HG02943 (cell line): ENCODE results near the gene FAM221B.

Experiments
- ATAC-seq: cut with Tn5 transposase; IDR thresholded peaks from one replicate; pipeline ENCODE4 v1.9.1; 2021; ENCODE audit warnings: mild to moderate bottlenecking, low read depth, moderate library complexity; ENCODE audit not compliant: unreplicated experiment

Gene FAM221B, protein sequence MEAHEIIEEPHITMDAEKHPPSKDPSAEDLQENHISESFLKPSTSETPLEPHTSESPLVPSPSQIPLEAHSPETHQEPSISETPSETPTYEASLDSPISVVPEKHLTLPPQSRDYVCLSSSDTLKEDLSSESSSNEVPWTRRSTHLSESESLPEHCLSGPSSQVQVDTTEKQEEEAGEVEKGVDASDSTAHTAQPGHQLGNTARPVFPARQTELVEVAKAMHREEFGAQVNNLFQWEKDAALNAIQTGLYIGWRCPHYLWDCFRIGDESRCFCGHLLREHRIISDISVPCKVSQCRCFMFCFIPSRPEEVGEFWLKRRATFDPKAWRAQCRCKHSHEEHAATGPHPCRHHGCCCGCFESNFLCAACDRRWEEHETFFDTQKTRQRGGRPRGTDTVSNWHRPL

DNA sequence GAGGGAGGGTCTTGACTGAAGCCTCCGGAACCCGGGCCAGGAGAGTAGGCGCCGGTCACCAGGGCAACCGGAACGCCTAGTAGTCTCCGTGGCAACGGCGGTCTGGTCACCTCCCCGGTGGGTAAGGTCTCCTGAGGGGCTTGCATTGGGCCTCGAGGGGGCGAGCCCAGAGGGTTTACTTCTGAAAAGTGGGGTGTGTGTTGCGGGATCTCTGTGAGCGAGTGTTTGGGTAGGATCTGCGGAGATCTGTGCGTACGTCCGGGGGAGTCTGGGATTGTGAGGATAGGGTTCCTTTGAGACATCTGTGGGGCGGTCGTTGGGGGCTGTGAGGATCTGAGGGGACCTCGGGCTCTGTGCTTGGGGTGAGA, at the start of gene FAM221B:
Gene FAM221B, minus strand, starts transcription at position 17 of the 368 bp plus-strand sequence. CDS start 2,571 bp downstream, outside the sequence.
- no peak for ATAC-seq

DNA sequence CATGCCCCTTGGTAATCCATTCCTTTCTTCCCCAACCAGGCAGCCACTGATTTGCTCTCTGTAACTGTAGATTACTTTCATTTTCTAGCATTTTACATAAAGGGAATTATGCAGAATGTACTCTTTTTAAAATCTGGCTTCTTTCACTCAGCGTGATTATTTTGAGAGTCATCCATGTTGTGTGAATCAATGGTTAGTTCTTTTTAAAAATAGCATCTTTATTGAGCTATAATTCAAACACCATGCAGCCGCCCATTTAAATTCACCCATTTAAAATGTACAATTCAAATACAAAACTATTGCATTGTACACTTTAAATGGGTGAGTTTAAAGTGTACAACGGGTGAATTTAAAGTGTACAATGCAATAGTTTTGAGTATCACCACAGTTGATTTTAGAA, 44.0 kb upstream of the FAM221B start:
- no peak for ATAC-seq

DNA sequence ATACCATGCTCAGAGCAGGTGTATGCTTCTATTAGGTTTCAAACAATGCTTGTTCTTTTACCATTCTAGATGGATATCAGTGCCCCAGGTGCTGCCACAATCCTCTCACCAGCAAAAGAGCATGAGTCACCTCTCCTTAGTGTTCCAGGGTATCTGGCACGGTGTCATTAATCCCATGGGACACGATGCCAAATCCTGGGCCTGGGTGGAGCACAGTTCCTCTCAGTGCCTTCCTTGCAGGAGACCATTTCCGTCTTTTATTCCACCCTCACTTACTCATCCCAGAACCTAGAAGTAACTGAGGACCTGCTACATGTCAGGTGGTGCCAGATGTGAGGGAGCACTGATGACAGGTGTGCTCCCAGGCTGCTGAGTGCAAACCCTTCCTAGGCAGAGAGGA, 43.0 kb upstream of the FAM221B start:
- ATAC-seq = no peak

DNA sequence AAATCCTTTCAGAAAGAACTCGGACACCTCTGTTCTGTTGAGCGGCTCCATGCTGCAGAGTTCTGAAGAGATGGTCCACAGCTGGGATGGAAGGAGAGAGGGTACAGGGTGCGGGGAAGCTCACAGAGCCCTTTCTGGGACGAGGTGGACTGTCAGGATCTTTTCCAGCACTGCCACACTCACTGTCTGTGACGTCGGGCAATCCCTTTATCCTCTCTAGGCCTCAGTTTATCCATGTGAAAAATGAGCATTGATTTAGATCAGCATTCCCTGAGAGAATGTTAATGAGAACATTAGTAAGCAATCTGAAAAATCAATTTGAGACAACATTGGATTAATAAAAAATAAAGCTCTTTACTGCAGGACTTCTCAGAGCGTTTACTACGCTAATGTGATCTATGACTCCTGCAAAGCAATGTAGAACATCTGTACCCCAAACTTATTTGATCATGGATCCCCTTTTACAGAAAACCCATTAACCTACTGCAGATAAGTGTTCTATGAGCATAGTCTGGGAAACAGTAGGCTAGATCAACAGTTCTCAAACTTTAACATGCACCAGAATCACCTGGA, 41.9 kb upstream of the FAM221B start, which contains the start of gene OR13J1:
Gene OR13J1, minus strand, starts transcription at position 51 of the 573 bp plus-strand sequence. Its CDS starts 0 bp downstream, at position 51.
- ATAC-seq = no peak

DNA sequence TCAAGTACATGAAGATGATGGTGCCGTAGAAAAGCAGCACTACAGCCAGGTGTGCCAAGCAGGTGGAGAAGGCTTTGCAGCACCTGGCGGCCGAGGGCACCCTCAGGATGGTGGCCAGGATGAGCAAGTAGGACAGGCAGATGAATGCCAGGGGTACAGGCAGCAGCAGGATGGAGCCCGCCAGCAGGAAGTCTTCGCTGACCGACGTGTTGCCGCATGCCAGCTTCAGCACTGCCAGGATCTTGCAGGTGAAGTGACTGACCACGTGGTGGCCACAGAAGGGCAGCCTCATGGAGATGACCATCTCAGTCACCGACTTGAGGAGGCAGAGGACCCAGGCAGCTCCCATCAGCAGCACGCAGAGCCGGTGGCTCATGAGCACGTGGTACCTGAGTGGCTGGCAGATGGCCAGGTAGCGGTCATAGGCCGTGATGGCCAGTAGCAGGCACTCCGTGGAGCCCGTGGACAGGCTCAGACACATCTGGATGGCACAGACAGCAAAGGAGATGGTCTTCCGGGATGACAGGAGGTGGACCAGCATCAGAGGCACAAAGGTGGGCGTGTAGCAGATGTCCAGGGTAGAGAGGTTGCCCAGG, 41.2 kb upstream of the FAM221B start:
- ATAC-seq = no peak

DNA sequence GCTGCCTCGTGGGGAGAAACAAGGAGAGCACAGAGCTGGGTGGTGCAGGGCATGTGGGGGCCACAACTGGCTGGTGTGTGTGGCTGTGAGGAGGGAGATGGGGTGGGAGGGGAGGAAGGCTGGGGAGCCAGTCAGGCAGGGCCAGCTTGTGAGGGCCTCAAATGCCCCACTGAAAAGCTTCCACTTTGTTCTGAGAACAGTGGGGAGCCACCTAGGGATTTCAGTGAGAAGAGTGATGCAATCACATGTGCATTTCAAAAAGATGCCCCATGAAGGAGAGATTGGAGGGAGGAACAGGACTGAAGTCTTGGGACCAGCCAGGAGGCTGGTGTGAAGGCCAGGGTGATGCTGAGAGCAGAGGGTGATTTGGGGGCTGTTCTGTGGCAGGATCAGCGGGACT, 40.4 kb upstream of the FAM221B start:
- no peak for ATAC-seq

DNA sequence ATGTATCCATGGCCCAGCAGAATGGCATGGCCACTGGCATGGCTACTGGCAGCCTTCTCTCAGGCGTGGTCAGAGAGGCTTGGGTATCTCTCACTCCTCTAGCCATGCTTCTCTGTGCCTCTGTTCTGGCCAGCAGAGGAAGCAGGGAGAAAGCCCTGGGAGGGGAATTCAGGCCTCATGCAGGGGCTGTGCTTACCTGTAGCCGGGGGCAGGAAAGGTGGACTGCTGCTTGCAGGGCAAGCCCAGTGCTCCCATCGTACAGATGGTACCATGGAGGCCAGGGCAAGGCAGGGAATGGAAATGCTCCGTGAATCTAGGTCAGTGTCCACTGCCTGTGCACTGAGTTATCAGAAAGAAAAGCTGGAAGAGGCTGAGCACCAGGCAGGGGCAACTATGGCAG, 39.0 kb upstream of the FAM221B start:
- no peak for ATAC-seq

DNA sequence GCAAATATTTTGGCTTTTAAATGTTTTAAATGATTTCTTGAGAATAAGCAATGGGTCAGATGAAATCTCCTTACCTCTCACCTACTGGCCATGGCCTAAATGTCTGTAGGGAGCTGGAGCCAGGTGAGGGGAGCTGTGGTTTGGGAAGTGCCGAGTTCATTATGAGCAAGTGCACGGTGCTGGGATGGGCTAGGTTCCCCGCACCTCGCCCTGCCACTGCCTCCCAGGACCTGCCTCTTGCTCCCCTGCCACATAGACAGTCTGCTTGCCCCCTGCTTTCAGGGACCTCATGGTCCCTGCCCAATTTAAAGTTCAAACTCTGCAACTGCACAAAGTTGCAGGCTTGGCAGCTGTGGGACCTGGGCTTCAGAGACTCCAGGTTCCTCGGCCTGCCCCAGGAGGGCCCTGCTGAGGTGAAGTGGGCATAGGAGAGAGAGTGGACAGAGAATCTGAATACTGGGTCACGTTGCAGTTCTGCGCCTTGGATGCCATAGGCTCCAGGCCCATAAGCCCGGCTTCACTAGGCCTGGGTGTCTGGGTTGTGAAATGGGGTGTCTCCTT, 36.2 kb upstream of the FAM221B start:
- no peak for ATAC-seq

DNA sequence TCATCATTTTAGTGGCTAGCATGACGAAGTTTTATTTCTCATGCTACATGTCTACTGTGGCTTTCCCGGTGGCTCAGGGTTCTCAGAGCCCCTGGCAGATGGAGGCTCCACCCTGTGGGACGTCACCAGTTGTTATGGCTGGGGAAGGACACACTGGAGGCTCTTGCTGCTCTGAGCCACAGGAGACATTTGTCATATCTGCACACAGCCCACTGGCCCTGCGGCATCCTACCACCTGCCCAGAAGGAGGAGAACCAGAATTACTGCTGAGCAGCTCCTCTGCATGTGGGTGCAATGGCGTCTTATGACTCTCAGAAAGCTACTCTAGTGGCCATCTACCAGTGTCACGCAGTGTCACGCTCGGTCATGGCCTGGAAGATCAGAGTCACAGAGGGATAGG, 35.1 kb upstream of the FAM221B start:
- no peak for ATAC-seq

DNA sequence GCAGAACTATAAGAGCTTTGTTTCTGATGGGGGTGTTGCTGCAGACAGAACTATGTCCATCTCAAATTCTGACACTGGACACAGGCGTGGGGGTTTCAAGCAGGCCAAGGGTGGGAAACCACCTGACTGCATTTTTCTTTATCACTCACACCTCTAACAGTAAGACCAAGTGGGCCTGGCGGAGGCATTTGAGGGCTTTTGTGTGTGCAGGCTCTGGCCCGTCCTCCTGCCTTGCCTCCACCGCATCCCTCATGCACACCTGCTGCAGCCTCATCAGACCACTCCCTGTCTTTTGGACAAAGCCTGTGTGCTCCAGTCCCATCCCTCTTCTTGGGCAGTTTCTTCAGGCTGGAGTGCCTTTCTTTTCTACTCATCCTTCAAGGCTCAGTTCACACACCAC, 33.8 kb upstream of the FAM221B start:
- no peak for ATAC-seq

DNA sequence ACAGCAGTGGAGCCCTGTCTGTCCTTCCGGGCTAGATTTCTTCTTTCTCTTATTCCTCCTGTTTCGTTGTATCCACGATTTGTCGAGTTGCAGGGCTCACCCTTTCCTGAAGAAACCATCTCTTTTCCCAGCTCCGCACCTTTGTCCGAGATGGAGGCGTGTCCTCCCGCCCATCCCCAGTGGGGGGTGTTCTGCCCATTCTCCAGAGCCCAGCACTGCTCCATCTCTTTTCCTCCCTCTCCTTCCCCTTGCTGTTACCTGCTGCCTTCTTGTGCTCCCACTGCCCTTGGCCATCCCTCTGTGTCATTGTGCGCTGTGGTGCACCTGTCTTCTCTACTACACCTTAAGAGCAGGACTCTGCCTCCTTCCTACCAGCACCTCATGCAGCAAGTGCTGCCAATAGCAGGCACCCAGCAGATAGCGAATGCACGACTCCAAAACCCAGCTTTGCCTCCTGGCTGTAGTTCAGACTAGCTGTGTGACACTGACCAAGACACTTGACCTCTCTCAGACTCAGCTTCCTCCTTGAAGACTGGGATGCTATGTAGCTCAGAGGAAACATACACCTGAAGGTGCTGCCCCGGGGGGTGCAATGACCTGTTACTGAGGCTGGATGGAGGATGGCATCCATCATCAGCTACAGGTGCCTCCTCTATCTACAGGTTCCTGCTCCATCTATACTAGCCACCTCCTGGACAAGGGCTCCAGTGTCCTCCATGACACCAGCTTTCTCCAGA, 32.8 kb upstream of the FAM221B start:
- ATAC-seq = no peak

DNA sequence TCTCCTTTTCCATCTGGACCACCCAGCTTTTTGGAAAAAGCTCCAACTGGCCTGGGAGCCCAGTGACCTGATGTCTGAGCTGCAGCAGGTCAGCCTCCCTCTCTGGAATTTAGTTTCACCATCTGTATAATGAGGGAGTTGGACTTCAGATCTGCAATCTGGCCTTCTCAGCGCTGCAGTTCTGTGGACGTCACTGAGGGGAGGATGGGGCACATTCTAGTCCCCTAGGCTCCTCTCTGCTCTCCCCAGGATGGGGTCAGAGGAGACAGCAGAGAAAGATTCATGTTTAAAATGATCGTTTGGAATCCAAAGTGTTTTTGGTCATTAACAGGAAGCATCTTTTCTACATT, 31.4 kb upstream of the FAM221B start:
- ATAC-seq = no peak

DNA sequence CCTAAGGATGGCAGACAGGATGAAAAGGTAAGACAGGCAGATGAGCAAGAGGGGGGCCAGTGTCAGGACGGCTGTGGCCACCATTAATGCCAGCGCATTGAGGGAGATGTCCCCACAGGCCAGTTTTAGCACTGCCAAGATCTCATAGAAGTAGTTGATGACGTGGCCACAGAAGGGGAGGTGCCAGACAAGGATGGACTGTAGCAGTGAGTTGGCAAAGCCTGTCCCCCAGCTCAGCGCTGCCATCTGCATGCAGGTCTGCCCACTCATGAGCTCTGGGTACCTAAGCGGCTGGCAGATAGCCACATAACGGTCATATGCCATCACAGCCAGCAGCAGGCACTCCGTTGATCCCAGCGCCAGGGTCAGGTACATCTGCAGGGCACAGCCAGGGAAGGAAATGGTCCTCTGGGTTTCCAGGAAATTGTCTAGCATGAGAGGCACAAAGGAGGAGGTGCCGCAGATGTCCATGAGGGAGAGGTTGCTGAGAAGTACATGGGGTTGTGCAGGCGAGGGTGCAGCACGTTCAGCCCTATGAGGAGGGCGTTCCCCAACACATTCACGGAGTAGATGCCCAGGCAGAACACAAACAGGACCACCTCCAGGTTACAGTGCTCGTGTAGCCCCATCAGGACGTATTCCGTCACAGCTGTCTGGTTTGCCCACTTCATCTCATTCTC, 30.9 kb upstream of the FAM221B start:
- no peak for ATAC-seq

DNA sequence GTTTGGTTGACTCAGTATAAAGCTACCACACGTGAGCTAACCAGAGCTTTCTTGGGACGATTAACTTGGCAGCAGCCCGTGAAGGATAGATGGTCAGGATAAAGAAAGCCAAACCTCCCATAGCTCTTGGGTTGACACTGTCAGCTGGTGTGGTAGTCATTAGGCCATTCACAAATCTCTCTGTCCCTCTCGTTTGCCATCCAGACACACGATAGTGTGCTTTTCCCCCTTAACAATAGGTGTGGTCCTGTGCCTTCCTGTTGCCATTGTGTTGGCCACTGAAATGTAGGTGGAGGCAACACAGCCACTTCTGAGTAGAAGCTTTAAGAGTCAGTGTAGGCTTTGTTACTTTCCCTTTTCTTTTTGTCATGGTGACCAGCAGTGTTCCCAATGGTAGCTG, 29.9 kb upstream of the FAM221B start:
- no peak for ATAC-seq

DNA sequence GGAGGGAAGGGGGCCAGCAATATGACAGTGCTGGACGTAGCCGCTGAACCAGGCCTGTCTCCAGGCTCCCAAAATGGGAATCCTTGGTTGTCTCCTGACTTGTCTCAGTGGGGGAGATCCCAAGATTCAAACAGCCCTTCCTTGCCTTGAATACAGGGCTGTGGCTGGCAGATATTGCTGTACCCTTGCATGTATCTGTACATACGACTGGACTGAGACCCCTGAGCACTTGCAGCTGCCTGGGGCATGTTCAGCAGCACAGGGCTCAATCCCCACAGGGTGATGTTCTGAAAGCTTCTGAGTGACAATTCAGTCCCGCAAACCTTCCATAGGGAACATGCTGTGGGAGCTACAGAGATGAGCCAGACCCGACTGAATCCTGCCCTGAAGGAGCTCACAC, 28.4 kb upstream of the FAM221B start:
- ATAC-seq = no peak

DNA sequence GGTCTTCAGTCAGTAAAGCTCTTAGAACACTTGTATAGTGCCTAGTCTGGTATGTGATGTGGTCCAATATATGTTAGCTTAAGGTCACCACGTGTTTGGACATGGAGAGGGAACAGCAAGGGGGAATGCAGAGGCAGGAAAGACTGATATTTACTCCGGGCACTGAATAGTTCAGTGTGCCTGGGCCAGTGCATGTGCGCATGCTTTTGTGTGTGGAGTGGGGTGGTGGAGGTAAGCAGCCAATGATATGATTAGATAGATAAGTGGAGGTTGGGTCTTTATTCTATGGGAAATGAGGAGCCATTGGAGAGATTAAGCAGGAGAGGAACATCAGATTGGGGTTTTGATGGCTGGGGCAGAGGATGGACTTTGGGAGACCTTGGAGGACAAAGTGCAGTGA, 27.7 kb upstream of the FAM221B start:
- no peak for ATAC-seq

DNA sequence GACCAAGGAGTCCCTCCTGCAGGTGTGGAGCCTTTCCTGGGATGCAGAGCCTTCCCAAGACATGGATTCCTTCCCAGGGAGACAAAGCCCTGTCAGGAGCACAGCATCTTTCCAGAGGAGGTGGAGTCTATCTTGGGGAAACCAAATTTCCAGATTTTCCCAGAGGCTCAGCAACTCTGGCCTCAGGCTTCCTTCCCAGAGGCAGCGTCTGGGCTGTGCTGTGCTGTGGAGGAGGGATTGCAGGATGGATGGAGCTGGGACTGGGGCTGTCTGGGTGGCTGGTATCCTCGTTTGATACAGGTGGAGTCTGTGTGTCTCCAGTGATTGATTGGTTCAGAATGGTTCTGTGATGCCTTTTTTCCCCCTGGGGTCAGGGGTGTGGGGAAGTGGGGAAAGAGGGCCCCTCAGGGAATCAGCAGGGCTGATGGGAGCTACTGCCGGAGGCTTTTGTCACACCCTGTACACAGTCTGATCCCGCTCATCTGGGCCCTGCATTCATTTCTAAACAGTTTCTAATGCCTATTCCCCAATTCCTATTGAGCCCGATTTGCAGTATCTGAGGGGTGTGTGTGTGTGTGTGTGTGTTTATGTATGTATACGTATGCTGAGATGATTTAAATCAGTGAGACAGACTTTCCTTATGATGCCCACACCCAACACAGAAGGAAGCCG, 25.7 kb upstream of the FAM221B start:
- ATAC-seq = no peak

DNA sequence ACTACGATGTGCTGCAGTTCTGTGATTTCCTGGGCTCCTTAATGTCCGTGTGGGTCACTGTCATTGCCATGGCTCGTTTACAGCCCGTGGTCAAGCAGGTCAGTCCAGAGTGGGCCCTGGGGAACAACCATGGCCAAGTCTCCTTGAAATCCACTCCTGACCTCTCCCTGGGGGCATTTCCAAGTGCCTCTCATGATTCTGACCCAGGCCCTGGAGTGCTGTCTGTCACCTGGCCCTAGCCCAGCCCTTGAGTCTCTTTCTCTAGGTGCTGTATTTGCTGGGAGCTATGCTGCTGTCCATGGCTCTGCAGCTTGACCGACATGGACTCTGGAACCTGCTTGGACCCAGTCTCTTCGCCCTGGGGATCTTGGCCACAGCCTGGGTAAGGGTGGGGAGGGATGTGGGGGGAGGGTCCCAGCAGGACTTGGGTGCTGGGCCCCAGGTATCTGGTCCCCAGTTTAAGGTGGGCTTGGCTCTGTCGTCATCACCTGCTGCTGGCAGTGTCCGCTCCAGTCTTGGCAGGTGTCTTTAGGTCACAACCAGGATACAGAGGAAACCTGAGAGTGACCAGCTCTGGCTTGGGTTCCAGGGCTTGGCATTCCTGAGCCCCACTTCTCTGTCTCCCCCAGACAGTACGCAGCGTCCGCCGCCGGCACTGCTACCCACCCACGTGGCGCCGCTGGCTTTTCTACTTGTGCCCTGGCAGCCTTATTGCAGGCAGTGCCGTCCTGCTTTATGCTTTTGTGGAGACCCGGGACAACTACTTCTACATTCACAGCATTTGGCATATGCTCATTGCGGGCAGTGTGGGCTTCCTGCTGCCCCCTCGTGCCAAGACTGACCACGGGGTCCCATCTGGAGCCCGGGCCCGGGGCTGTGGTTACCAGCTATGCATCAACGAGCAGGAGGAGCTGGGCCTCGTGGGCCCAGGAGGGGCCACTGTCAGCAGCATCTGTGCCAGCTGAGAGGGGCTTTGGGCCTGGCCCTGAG, 24.6 kb upstream of the FAM221B start:
- ATAC-seq = no peak
